Ovary (tissue), 3 donors: ENCODE measurements around the gene HTRA1.

Experiments used
- POLR2A ChIP-seq: fragments of 450-650 bp; IDR thresholded peaks from one replicate; pipeline ENCODE4 v1.6.1; 2017; ENCODE audit warnings: antibody characterized with exemption, mild to moderate bottlenecking, moderate library complexity
- TF ChIP-seq, protein P1 (sequence below), 3 donors: fragments of 450-650 bp in 2 of 3; fragments of 200-600 bp in 1 of 3; IDR thresholded peaks; one replicate each; pipeline versions ENCODE4 v1.5.1 to v1.8.0; 2016 to 2022; ENCODE audit warnings: antibody characterized with exemption in 3 of 3, mild to moderate bottlenecking in 1 of 3
- donor health status: DM: no; HTN: no; CAD: no.

DNA sequence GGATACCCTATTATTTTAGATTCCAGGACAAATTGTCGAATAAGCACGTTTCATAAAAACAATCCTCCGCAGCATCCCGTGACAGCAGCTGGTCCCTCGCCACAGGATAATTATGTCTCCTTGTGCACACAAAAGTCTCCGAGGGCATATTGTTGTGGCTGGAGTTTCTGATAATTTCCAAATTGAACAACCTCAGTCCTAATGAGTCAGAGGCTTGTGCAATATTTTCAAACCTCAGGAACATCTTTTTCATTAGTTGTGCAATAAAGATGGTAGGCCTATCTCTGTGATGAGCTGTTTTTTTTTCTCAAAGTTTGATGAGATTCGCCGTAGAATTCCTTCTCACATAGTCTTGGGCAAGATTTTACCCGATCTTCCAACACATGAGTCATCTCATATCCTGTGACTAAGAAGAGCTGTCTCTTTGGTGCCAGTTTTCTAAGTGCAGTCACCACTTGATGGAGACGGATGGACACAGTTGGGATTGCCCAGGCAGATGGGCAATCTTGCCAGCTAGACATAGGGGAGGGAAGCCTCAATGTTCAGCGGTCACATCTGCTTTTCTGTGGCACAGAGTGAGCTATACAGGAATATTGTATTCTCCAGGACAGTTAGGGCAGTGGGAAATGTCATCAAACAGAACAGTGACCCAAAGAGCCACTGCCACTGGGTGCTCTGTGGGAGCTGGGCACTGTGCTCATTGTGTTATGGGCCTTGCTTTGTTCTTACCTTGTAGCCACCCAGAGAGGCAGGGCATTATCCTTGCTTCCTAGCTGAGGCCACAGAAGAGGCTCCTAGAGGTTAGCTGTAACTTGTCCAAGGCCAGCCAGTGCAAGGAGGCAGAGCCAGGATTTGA lies 7.8 kb downstream of the HTRA1 start:
- TF ChIP-seq, protein P1, sequence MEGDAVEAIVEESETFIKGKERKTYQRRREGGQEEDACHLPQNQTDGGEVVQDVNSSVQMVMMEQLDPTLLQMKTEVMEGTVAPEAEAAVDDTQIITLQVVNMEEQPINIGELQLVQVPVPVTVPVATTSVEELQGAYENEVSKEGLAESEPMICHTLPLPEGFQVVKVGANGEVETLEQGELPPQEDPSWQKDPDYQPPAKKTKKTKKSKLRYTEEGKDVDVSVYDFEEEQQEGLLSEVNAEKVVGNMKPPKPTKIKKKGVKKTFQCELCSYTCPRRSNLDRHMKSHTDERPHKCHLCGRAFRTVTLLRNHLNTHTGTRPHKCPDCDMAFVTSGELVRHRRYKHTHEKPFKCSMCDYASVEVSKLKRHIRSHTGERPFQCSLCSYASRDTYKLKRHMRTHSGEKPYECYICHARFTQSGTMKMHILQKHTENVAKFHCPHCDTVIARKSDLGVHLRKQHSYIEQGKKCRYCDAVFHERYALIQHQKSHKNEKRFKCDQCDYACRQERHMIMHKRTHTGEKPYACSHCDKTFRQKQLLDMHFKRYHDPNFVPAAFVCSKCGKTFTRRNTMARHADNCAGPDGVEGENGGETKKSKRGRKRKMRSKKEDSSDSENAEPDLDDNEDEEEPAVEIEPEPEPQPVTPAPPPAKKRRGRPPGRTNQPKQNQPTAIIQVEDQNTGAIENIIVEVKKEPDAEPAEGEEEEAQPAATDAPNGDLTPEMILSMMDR (IDR thresholded peaks at IDR 0.05), result no peak
- TF ChIP-seq POLR2A, result no peak
